GM06990 (cell line): Measurements from ENCODE around the gene EXOC3L4.
A peak's percentile ranks its signal among the peaks of the same experiment; 100 is the strongest.

Experiments
- DNase-seq: peaks from one replicate; pipeline ENCODE4 v3.0.0-alpha.2; 2011; ENCODE audit not compliant: insufficient read length; ENCODE audit errors: extremely low read depth
- H3K27me3 ChIP-seq: replicated peaks from 2 replicates; pipeline ENCODE4 v1.6.0; 2011; ENCODE audit warnings: low read length; ENCODE audit not compliant: control insufficient read depth, insufficient read depth
- H3K36me3 ChIP-seq: 2 replicates; pipeline ENCODE4 v1.5.1; 2011; ENCODE audit warnings: low read length; ENCODE audit not compliant: control insufficient read depth, insufficient read depth
- H3K4me3 ChIP-seq: replicated peaks from 2 replicates; pipeline ENCODE4 v1.5.1; 2011; ENCODE audit warnings: low read depth, mild to moderate bottlenecking, control low read depth, low read length
- TF ChIP-seq, protein P1 (sequence below): IDR thresholded peaks from 2 replicates; pipeline ENCODE4 v1.5.1; 2011; ENCODE audit warnings: low read length, control low read depth, mild to moderate bottlenecking, inconsistent platforms; ENCODE audit not compliant: insufficient read depth, poor library complexity, severe bottlenecking

The EXOC3L4 gene

DNA sequence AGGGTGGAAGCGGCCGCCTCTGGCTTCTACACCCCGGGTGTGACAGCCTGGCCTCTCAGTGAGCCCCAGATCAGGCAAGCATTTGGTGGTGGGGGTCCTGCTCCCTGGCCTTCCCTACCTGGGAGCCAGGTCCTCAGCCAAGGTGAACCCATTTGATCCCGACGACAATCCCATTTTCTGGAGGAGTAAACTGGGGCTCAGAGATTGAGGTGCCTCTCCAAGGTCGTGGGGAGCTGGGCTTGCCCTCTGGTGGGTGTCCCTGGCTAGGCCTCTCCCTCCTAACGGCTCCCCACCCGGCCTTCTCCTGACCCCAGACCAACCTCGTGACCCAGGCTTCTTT, 2.7 kb upstream of the EXOC3L4 start:
- peak overlapping the region; percentile 44 for H3K4me3 ChIP-seq
- TF ChIP-seq, protein P1, sequence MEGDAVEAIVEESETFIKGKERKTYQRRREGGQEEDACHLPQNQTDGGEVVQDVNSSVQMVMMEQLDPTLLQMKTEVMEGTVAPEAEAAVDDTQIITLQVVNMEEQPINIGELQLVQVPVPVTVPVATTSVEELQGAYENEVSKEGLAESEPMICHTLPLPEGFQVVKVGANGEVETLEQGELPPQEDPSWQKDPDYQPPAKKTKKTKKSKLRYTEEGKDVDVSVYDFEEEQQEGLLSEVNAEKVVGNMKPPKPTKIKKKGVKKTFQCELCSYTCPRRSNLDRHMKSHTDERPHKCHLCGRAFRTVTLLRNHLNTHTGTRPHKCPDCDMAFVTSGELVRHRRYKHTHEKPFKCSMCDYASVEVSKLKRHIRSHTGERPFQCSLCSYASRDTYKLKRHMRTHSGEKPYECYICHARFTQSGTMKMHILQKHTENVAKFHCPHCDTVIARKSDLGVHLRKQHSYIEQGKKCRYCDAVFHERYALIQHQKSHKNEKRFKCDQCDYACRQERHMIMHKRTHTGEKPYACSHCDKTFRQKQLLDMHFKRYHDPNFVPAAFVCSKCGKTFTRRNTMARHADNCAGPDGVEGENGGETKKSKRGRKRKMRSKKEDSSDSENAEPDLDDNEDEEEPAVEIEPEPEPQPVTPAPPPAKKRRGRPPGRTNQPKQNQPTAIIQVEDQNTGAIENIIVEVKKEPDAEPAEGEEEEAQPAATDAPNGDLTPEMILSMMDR, result no peak

DNA sequence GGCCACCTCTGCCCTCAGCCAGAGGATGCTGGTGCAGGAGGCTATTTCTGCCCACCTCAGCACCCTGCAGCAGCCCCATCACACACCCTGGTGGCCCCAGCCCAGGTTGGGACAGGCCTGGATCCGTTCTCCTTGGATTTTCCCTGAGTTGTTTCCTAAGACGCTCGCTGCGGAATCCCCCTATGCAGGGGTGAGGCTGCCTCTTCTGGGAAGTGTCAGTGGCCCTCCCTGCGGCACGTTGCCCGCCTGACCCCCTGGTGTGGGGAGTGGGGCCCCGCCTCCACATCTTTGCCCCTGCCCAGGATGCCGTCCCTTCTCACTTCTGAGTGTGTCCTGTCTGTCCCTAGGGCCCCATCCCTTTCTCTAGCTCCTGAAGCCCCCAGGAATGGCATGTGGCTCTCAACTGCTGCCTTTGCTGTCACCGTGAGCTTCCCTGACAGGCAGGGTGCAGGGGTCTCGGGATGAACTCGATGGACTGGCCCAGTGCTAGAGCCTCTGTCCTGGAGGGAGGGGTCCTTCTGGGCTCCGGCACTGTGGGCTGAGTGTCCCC, 594 bp upstream of the EXOC3L4 start:
- TF ChIP-seq, protein P1, result no peak
- H3K36me3 ChIP-seq, result no peaks in the 10 kb centered on the region
- H3K27me3 ChIP-seq, result no peaks in the 10 kb centered on the region; the same call in 1 of the 2 replicates
- no peak for DNase-seq
- no peak overlapping the region for H3K4me3 ChIP-seq

More for the DNA sequence above, 2.7 kb upstream of the EXOC3L4 start:
- no peaks in the 10 kb centered on the region for H3K27me3 ChIP-seq
- DNase-seq, result no peak
- H3K36me3 ChIP-seq, result no peaks in the 10 kb centered on the region

DNA sequence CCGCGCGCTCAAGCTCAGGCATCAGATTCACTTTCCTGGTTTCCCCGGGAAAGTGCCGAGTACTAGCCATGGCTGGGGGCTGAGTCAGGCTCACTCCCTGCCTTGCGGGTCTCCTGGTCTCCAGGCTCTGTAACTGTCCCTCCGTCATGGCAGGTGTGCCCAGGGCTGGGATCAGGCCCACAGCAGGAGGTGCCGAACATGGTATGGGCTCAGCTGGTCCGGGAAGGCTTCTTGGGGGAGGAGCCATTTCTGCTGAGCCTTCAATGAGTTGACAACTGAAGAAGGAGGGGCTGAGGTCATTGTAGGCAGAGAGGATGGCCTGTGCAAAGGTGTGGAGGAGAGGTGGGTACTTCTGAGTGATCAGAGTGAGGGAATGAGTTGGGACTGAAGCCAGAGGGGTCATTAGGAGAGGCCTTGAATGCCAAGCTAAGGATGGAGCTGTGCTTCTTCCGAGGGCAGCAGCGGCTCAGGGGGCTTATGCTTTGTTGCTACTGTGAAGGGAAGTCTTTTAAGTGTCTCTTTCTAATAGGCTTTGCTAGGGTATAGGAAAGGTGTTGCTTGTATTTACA, 769 bp downstream of the EXOC3L4 start:
- H3K4me3 ChIP-seq, result no peak overlapping the region
- DNase-seq, result no peak
- TF ChIP-seq, protein P1, result no peak

DNA sequence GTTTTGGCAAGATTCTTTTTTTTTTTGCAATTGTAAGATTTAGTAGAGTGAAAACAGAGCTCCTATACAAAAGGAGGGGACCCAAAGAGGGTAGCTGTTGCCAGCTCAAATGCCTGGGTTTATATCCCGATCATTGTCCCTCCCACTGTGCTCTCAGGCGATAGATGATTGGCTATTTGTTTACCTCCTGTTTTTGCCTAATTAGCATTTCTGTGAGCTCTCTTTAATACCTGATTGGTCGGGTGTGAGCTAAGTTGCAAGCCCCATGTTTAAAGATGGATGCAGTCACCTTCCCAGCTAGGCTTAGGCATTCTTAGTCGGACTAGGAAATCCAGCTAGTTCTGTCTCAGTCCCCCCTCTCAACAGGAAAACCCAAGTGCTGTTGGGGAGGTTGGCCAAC, 1.9 kb downstream of the EXOC3L4 start:
- Histone ChIP-seq H3K27me3 (no peaks in the 10 kb centered on the region; the same call in 1 of the 2 replicates), H3K36me3 (no peaks in the 10 kb centered on the region), H3K4me3 (no peak overlapping the region)
- TF ChIP-seq, protein P1, result no peak
- no peak for DNase-seq

More for the DNA sequence above, 769 bp downstream of the EXOC3L4 start:
- Histone ChIP-seq H3K36me3 (no peaks in the 10 kb centered on the region), H3K27me3 (no peaks in the 10 kb centered on the region; the same call in 1 of the 2 replicates)

DNA sequence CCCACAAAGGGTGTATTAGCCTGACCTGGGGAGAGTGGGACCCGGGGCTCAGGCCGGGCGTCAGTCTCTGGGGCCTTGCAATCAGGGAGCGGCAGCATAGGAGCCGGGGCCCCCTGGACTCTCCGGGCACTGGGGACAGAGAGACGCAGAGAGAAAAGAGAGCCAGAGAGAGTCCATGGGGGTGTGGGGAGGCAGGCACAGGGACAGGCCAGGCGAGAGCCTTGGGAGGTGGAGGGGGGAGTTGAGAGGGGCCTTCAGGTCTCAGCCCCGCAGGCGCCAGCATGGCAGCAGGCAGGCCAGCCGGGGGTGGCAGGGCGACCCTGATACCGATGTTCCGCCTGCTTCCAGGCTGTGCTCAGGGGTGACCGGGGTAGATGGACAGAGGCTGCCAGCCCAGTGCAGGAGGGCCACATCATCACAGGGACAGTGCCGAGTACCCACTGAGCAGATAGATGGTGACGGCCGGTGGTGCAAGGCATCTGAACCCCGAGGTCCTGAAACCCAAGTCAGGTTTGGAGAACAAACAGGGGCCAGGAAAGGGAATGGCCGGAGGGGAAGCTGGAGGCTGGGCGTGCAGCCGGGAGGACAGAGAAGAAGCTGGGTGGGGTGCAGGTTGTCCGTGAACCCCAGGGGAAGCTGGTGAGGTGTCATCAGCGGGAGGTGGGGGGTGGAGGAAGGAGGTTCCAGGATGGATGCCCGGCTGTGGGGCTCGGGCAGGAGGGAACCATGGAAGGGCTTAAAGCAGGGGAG, 2.9 kb downstream of the EXOC3L4 start:
- Histone ChIP-seq H3K27me3 (no peaks in the 10 kb centered on the region; the same call in 1 of the 2 replicates), H3K36me3 (no peaks in the 10 kb centered on the region), H3K4me3 (no peak overlapping the region)
- TF ChIP-seq, protein P1, result no peak
- DNase-seq, result no peak
